RWPE2 (cell line): ENCODE measurements around the gene FOXO1.
"Not testable (repeated sequence)": the region's sequence is repeated elsewhere in the genome, so short reads cannot be mapped to it uniquely, and the experiment has no call there.

Experiments used
- ATAC-seq: fragments of 200-7000 bp; cut with Tn5 transposase; 3 replicates; pipeline ENCODE4 v1.9.1; 2021; ENCODE audit warnings: low read depth
- DNase-seq: peaks from one replicate; pipeline ENCODE4 v3.0.0-alpha.2; 2020; ENCODE audit warnings: low spot score
- H3K27ac ChIP-seq: fragments of 450-650 bp; 2 replicates; pipeline ENCODE4 v1.5.1; 2017; ENCODE audit warnings: mild to moderate bottlenecking; ENCODE audit not compliant: poor library complexity, severe bottlenecking
- H3K27me3 ChIP-seq: fragments of 250-450 bp; sonication (Bioruptor Pico); 2 replicates; pipeline ENCODE4 v1.5.1; 2021; ENCODE audit warnings: mild to moderate bottlenecking, moderate library complexity; ENCODE audit not compliant: insufficient read depth, poor library complexity, severe bottlenecking
- H3K36me3 ChIP-seq: fragments of 250-450 bp; sonication (Bioruptor Pico); 2 replicates; pipeline ENCODE4 v1.5.1; 2020; ENCODE audit warnings: low read depth, mild to moderate bottlenecking, moderate library complexity
- H3K4me1 ChIP-seq: fragments of 250-450 bp; sonication (Bioruptor Pico); 2 replicates; pipeline ENCODE4 v1.5.1; 2021; ENCODE audit warnings: mild to moderate bottlenecking, moderate library complexity; ENCODE audit not compliant: insufficient read depth, poor library complexity, severe bottlenecking
- H3K4me3 ChIP-seq: fragments of 250-450 bp; sonication (Bioruptor Pico); 2 replicates; pipeline ENCODE4 v1.5.1; 2021; ENCODE audit warnings: mild to moderate bottlenecking, moderate library complexity; ENCODE audit not compliant: severe bottlenecking
- H3K9me3 ChIP-seq: fragments of 250-450 bp; sonication (Bioruptor Pico); 2 replicates; pipeline ENCODE4 v1.5.1; 2021; ENCODE audit warnings: mild to moderate bottlenecking, moderate library complexity; ENCODE audit not compliant: severe bottlenecking
- TF ChIP-seq, protein P1 (sequence below): fragments of 450-650 bp; IDR thresholded peaks from one replicate; pipeline ENCODE4 v1.5.1; 2017; ENCODE audit warnings: mild to moderate bottlenecking, moderate library complexity; ENCODE audit not compliant: poor library complexity, severe bottlenecking

Gene FOXO1

DNA sequence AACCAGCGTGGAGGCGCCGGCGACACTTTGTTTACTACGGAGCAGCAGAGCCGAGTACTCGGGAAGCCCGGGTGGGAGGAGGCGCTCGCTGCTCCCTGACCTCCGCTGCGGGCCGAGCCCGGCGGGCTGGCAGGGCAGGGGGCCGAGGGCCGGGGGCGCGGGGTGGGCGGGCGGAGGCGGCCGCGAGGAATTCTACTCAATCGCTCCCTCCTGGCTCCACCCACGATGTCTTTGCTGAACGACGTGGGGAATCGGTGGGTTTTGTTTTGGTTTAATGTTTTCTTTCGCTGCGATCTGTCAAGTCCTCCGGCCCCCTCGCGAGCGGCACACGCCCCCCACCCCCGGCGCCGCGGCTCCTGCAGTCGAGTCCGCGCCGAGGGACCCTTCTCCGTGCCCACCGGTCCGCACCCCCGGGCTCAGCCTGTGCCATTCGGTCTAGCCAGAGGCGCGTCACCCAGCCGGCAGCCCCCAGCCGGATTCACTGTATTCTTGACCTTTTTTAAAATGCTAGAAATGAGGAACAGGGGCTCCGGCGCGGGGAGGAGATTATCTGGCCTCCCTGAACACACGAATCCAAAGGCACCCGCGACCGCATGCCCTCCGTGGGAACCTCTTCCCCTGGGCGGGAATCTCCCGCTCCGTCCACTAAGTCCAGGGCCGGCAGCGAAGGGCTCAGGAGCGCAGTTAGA, 636 bp upstream of the FOXO1 start:
- no peaks in the 10 kb centered on the region for H3K27me3 ChIP-seq
- no peaks in the 10 kb centered on the region for H3K9me3 ChIP-seq
- H3K4me1 ChIP-seq, result peaks cover 19% of the 10 kb centered on the region
- peak overlapping the region; percentile 49 for H3K27ac ChIP-seq
- DNase-seq (no peak), ATAC-seq (peak; percentile 17; the same call in 2 of the 3 replicates)
- TF ChIP-seq, protein P1, sequence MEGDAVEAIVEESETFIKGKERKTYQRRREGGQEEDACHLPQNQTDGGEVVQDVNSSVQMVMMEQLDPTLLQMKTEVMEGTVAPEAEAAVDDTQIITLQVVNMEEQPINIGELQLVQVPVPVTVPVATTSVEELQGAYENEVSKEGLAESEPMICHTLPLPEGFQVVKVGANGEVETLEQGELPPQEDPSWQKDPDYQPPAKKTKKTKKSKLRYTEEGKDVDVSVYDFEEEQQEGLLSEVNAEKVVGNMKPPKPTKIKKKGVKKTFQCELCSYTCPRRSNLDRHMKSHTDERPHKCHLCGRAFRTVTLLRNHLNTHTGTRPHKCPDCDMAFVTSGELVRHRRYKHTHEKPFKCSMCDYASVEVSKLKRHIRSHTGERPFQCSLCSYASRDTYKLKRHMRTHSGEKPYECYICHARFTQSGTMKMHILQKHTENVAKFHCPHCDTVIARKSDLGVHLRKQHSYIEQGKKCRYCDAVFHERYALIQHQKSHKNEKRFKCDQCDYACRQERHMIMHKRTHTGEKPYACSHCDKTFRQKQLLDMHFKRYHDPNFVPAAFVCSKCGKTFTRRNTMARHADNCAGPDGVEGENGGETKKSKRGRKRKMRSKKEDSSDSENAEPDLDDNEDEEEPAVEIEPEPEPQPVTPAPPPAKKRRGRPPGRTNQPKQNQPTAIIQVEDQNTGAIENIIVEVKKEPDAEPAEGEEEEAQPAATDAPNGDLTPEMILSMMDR, result no peak
- H3K36me3 ChIP-seq, result no peaks in the 10 kb centered on the region
- peak overlapping the region; percentile 95 for H3K4me3 ChIP-seq

DNA sequence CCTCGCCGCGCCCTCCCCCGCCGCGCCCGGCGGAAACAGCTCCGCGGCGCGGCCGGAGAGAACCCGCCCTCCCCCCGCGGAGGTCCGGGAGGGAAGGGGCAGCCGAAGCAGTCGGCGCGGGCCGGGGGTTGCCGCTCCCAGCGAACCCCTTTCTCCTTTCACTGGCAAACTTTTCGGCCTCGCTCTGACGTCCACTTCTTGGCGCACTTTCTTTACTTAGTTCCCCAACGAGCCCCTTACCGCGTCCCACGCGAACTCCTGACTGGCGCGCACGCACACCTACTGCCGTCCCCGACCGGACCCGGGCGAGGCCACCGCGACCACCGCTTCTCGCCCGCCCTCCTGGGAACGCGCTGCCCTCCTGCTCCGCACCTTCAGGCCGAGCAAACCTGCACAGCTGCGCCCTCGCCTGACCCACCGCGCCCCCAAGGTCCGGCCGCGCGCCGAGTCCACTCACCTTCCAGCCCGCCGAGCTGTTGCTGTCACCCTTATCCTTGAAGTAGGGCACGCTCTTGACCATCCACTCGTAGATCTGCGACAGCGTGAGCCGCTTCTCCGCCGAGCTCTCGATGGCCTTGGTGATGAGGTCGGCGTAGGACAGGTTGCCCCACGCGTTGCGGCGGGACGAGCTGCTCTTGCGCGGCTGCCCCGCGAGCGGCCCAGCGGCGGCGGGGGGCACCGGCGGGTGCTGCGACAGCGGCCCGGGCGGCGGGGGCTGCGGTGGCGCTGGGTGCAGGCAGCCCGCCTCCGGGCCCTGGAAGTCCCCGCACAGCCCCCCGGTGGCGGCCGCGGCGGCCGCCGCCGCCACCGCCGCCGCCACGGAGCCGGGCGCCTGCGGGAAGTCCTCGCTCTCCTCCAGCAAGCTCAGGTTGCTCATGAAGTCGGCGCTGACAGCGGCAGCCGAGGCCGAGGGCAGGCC, 1.1 kb downstream of the FOXO1 start:
- peak; percentile 18; the same call in 2 of the 3 replicates for ATAC-seq
- no peaks in the 10 kb centered on the region for H3K36me3 ChIP-seq
- H3K4me1 ChIP-seq, result peaks cover 18% of the 10 kb centered on the region
- DNase-seq, result no peak
- peak overlapping the region; percentile 49 for H3K27ac ChIP-seq
- no peaks in the 10 kb centered on the region for H3K27me3 ChIP-seq
- no peaks in the 10 kb centered on the region for H3K9me3 ChIP-seq
- H3K4me3 ChIP-seq, result peak overlapping the region; percentile 95
- TF ChIP-seq, protein P1, result peak; percentile 7

DNA sequence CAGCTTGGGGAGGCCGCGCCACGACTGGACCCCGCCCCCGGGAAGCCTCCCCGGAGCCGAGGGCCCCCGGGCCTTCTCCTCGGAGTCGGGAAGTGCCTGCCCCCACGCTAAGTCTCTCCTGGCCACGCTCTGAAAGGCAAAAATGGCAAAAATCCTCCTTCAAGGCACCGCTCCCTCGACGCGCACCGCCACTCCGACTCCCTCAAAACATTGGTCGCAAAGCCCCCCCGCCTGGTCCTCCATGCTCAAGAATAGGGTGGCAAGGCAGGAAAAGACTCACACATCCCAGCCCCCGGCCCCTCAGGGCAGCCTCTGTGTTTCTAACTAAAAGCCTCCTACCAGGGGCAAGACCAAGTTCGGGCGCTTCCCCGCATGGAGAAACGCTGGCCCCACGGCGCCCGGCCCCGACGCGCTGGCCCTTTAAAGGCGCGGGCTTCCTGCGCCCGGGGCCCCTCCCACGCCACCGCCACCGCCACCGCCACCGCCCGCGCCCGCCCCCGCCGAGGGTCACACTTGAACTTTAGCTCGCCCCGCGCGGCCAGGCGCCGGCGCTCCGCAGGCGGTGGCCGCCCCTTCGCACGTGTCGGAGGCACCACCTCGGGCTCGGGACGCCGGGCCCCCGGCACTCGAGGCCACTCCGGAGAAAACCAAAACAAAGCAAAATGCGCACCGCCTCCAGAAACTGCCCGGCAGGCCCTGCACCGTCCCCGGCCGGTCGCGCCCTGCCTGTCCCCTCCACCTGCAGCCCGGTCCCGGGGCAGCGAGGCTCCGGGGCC, 1.9 kb downstream of the FOXO1 start:
- Histone ChIP-seq H3K4me1 (peaks cover 24% of the 10 kb centered on the region), H3K27ac (peak overlapping the region; percentile 49), H3K36me3 (no peaks in the 10 kb centered on the region), H3K9me3 (no peaks in the 10 kb centered on the region), H3K27me3 (no peaks in the 10 kb centered on the region), H3K4me3 (peak overlapping the region; percentile 95)
- TF ChIP-seq, protein P1, result no peak
- ATAC-seq (peak; percentile 13; the same call in 1 of the 3 replicates), DNase-seq (no peak)

DNA sequence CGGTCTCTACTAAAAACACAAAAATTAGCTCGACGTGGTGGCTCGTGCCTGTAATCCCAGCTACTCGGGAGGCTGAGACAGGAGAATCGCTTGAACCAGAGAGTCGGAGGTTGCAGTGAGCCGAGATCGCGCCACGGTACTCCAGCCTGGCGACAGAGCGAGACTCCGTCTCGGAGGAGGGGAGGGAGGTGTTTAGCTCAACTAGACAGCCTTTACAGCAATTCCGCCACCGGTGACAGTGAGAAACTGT, 2.4 kb downstream of the FOXO1 start:
- peak overlapping the region; percentile 49 for H3K27ac ChIP-seq
- H3K9me3 ChIP-seq, H3K27me3 ChIP-seq, H3K36me3 ChIP-seq, DNase-seq: not testable (repeated sequence)
- ATAC-seq, result 0 out of 3 replicates have a peak, but pooled peaks have one; percentile 3
- H3K4me1 ChIP-seq, result peaks cover 24% of the 10 kb centered on the region
- H3K4me3 ChIP-seq, result peak overlapping the region; percentile 95

DNA sequence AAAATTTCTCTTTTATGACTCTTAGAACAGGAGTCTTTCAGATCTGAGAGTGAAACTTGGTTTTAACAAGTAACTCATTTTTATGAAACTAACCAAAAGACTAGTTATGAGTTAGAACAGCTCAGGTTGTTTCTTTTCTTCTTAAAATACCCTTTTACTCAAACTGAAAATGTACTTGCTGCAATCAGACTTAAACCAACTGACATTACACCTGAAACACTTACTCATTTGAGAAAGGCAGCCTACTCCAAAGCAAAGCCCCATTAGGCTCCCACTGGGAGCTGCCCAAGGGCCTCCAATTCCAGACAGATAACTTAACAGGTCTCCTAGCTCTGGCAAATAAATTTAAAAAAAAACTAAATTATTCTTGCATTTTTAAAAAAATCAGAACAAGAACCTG, 3.6 kb downstream of the FOXO1 start:
- Histone ChIP-seq H3K9me3 (no peaks in the 10 kb centered on the region), H3K4me3 (no peak overlapping the region), H3K36me3 (no peaks in the 10 kb centered on the region), H3K27ac (peak overlapping the region; percentile 49), H3K27me3 (no peaks in the 10 kb centered on the region), H3K4me1 (peaks cover 24% of the 10 kb centered on the region)
- DNase-seq, result no peak
- TF ChIP-seq, protein P1, result no peak
- no peak for ATAC-seq
